SK-N-SH (cell line): ENCODE results near the gene ANKS1B.

ENCODE experiments used
- CHD2 ChIP-seq: fragments of 150-350 bp; IDR thresholded peaks from 2 replicates; pipeline ENCODE4 v1.6.1; 2018; ENCODE audit warnings: low read length; ENCODE audit not compliant: partially characterized antibody
- CTCF ChIP-seq: fragments of 200-600 bp; sonication (generic); IDR thresholded peaks from 2 replicates; pipeline ENCODE4 v1.6.1; 2017; ENCODE audit warnings: antibody characterized with exemption, mild to moderate bottlenecking, moderate library complexity
- NFIC ChIP-seq: IDR thresholded peaks from 2 replicates; pipeline ENCODE4 v1.4.0; 2012; ENCODE audit warnings: borderline replicate concordance
- POLR2AphosphoS5 ChIP-seq: IDR thresholded peaks from 2 replicates; pipeline ENCODE4 v1.6.1; 2012; ENCODE audit warnings: low read depth, low read length
- RCOR1 ChIP-seq: fragments of 150-350 bp; IDR thresholded peaks from 2 replicates; pipeline ENCODE4 v1.6.1; 2017; ENCODE audit warnings: antibody characterized with exemption, low read length
- SMC3 ChIP-seq: IDR thresholded peaks from 2 replicates; pipeline ENCODE4 v1.6.1; 2012; ENCODE audit warnings: low read depth, low read length, improper control_type of control experiment
- TAF1 ChIP-seq: IDR thresholded peaks from 2 replicates; pipeline ENCODE4 v1.6.1; 2012; ENCODE audit warnings: low read depth, mild to moderate bottlenecking, low read length, moderate library complexity, borderline replicate concordance
- USF1 ChIP-seq: IDR thresholded peaks from 2 replicates; pipeline ENCODE4 v1.4.0; 2012; ENCODE audit warnings: low read depth, borderline replicate concordance

GRCh38 chr12:99170037-99170436 is 814.7 kb downstream of the ANKS1B start:
- TF ChIP-seq CTCF, result no peak
- no peak for TF ChIP-seq RCOR1
- TF ChIP-seq NFIC, result no peak
- TF ChIP-seq USF1, result no peak
- no peak for TF ChIP-seq TAF1
- no peak for TF ChIP-seq POLR2AphosphoS5
- no peak for TF ChIP-seq SMC3
- TF ChIP-seq CHD2, result no peak
